ENCODE results near the gene HMG20B. TPM values are rescaled to one million over a fixed set of nuclear protein-coding genes. Genes with fewer than 3 reads are reported as not detected.

HMG20B gene
- total and polyA plus RNA-seq, 2 experiments from 2014 or later: 62.6 to 82.3 TPM

GRCh38 chr19:3576696-3577443 is 4.1 kb downstream of the HMG20B start:
- Histone ChIP-seq H3K9me2 (replicated peaks; ENCODE audit: insufficient read depth) (no peaks in the 10 kb centered on the region), H3K9me3 (ENCODE audit: low read depth) (no peaks in the 10 kb centered on the region), H3K4me2 (peak overlapping the region; percentile 82), H2AFZ (no peak overlapping the region), H3K36me3 (replicated peaks; ENCODE audit: insufficient read depth, low read depth) (no peaks in the 10 kb centered on the region), H3K4me1 (ENCODE audit: insufficient read depth) (peaks cover 9% of the 10 kb centered on the region), H3K27me3 (no peaks in the 10 kb centered on the region), H3K27ac (no peak overlapping the region), H3K4me3 (no peak overlapping the region), H3K79me2 (peaks cover 3% of the 10 kb centered on the region), H4K20me1 (ENCODE audit: insufficient read depth, poor library complexity, severe bottlenecking) (peaks cover 3% of the 10 kb centered on the region)
- TF ChIP-seq EZH2 (IDR thresholded peaks at IDR 0.05; ENCODE audit: borderline replicate concordance) (no peak), CTCF (IDR thresholded peaks at IDR 0.05; ENCODE audit: poor library complexity) (no peak), EZH2phosphoT487 (IDR thresholded peaks at IDR 0.05; ENCODE audit: low read depth, severe bottlenecking, unreplicated experiment) (no peak)
- DNase-seq (ENCODE audit: low spot score): peak; percentile 88
- 13% methylated on average over 29 of the region's 78 CpGs for WGBS (ENCODE audit: low lambda C conversion rate, missing lambda C conversion rate)

- Histone ChIP-seq H2AFZ (no peak overlapping the region), H3K79me2 (peaks cover 3% of the 10 kb centered on the region), H4K20me1 (ENCODE audit: insufficient read depth, poor library complexity, severe bottlenecking) (peaks cover 3% of the 10 kb centered on the region), H3K4me1 (ENCODE audit: insufficient read depth) (peaks cover 9% of the 10 kb centered on the region), H3K4me3 (no peak overlapping the region), H3K9me2 (replicated peaks; ENCODE audit: insufficient read depth) (no peaks in the 10 kb centered on the region), H3K36me3 (replicated peaks; ENCODE audit: insufficient read depth, low read depth) (no peaks in the 10 kb centered on the region), H3K27me3 (no peaks in the 10 kb centered on the region), H3K9me3 (ENCODE audit: low read depth) (no peaks in the 10 kb centered on the region), H3K4me2 (no peak overlapping the region), H3K27ac (no peak overlapping the region)
- TF ChIP-seq EZH2 (IDR thresholded peaks at IDR 0.05; ENCODE audit: borderline replicate concordance) (no peak), EZH2phosphoT487 (IDR thresholded peaks at IDR 0.05; ENCODE audit: low read depth, severe bottlenecking, unreplicated experiment) (no peak), CTCF (IDR thresholded peaks at IDR 0.05; ENCODE audit: poor library complexity) (no peak)
- WGBS (ENCODE audit: low lambda C conversion rate, missing lambda C conversion rate): 54% methylated on average over 25 of the region's 60 CpGs
- DNase-seq (ENCODE audit: low spot score): no peak
Measured at GRCh38 chr19:3577723-3578344, 5.1 kb downstream of the HMG20B start.

- H3K27me3 ChIP-seq: peaks cover 3% of the 10 kb centered on the region
- 90% methylated on average over 15 of the region's 17 CpGs for WGBS (ENCODE audit: low lambda C conversion rate, missing lambda C conversion rate)
Measured at GRCh38 chr19:3578390-3578789, 5.6 kb downstream of the HMG20B start.

More at GRCh38 chr19:3578390-3578789, 5.6 kb downstream of the HMG20B start:
- H3K27ac ChIP-seq: no peak overlapping the region
- H3K4me1 ChIP-seq (ENCODE audit: insufficient read depth): peaks cover 9% of the 10 kb centered on the region
- no peak overlapping the region for H3K4me3 ChIP-seq
- no peaks in the 10 kb centered on the region for H3K9me3 ChIP-seq (ENCODE audit: low read depth)
- H4K20me1 ChIP-seq (ENCODE audit: insufficient read depth, poor library complexity, severe bottlenecking): peaks cover 3% of the 10 kb centered on the region
- peaks cover 2% of the 10 kb centered on the region for H3K79me2 ChIP-seq
- no peaks in the 10 kb centered on the region for H3K36me3 ChIP-seq (replicated peaks; ENCODE audit: insufficient read depth, low read depth)
- H3K4me2 ChIP-seq: no peak overlapping the region
- no peak for TF ChIP-seq EZH2phosphoT487 (IDR thresholded peaks at IDR 0.05; ENCODE audit: low read depth, severe bottlenecking, unreplicated experiment)
- no peak for TF ChIP-seq EZH2 (IDR thresholded peaks at IDR 0.05; ENCODE audit: borderline replicate concordance)
- TF ChIP-seq CTCF (IDR thresholded peaks at IDR 0.05; ENCODE audit: poor library complexity): no peak
- DNase-seq (ENCODE audit: low spot score): no peak
- H2AFZ ChIP-seq: no peak overlapping the region
- no peaks in the 10 kb centered on the region for H3K9me2 ChIP-seq (replicated peaks; ENCODE audit: insufficient read depth)
